HG02973 (cell line): ENCODE data around the gene RETN.
A peak's percentile ranks its signal among the peaks of the same experiment; 100 is the strongest.

Source experiments
- ATAC-seq: cut with Tn5 transposase; IDR thresholded peaks from one replicate; pipeline ENCODE4 v1.9.1; 2021; ENCODE audit warnings: moderate library complexity; ENCODE audit not compliant: unreplicated experiment

RETN gene, protein sequence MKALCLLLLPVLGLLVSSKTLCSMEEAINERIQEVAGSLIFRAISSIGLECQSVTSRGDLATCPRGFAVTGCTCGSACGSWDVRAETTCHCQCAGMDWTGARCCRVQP

DNA sequence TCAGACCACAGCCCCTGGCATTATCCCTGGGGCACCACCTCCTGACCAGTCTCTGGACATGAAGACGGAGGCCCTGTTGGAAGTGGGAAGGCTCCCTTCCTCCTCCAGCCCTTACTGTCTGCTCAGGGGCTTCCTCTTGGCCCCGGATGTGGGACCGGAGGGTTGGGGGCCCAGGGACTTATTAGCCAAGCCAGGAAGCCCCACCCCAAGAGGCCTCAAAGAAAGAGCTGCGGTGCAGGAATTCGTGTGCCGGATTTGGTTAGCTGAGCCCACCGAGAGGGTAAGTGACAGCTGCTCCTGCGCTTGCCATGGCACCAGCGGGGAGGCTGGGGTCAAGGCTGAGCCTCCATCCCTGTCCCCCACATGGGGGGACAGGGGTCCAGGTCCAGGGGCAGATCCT is at the start of gene RETN:
Gene RETN (plus strand): TSS at position 208 of the 400 bp plus-strand sequence. CDS start 278 bp downstream, outside the sequence.
- no peak for ATAC-seq

DNA sequence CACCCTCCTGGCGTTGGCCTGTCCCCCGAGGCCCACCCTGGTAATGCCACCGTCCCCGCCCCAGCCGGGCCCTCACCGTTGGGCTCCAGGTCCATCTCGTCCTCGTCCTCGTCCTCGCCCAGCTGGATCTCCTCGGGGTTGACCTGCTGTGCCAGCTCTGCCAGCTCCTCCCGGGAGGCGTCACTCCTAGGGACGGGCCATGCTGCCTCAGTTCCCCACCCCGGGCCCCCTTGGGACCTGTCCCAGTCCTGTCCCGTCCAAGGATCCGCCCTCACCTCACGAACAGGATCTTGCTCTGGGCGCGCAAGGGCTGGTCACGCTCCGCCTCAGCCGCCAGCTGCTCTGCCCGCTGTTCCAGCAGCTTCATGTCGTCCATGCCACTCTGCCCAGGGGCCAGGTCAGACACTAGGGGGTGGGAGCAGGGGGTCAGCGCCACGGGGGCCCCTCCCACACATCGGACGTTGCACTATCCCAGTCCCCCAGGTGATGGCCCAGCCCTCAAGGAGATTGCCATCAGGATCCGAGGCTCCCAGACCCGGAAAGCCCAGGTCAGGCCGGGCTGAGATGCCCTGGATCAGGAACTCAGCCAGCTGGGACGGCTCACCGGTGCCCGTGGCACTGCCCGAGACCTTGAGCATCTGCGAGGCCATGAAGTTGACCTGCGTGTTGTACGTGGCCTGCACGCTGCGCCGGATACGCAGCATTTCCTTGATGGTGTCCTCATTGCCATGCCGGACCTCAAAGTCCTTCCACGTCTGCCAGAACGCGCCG is 49.0 kb upstream of the RETN start:
- no peak for ATAC-seq

GRCh38 chr19:7620442-7621412 is 48.1 kb upstream of the RETN start:
- no peak for ATAC-seq

- no peak for ATAC-seq
Observed at GRCh38 chr19:7622933-7623685, 45.7 kb upstream of the RETN start.

DNA sequence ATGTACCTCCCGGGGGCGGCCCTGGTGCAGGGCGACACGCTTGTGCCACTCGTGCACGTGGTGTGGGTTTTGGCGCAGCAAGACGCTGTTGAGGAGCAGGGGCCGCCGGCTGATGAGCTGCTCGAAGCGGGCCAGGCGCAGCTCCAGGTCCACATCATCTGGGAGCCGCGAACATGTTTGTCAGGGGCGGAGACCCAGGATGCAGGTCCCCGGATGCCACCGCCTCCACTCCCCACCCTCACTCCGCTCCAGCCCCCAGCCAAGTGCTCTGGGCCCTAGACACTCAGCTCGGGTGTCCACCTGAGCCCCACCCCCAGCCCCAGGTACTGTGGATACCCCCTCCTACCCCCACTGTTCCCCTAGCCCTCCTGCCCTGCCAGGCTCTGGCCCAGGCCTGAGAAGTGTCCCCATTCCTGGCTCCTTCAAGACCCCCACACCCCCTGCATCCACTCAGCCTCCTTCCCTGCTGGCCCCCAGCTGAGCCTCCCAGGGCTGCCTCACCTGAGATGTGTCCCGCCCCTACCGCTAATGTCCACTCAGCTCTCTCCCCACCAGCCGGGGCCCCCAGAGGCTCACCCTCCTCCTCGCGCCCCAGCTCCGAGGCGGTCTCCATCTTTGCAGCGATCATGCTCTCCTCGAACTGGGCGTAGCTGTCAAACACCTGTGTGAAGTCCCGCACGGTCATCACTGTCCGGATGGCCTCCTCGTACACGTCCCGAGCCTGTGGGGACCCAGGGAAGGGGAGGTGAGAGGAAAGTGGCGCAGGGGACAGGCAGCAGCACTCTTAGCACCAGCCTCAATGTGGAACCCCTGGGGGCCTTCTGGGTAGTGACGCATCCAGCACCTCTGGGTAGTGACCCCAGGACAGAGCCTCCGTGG is 44.9 kb upstream of the RETN start:
- no peak for ATAC-seq

GRCh38 chr19:7624810-7625209 is 44.0 kb upstream of the RETN start:
- ATAC-seq = no peak

- ATAC-seq = no peak
Observed at GRCh38 chr19:7625763-7626372, 43.0 kb upstream of the RETN start.

- no peak for ATAC-seq
Observed at GRCh38 chr19:7627166-7627565, 41.7 kb upstream of the RETN start.

DNA sequence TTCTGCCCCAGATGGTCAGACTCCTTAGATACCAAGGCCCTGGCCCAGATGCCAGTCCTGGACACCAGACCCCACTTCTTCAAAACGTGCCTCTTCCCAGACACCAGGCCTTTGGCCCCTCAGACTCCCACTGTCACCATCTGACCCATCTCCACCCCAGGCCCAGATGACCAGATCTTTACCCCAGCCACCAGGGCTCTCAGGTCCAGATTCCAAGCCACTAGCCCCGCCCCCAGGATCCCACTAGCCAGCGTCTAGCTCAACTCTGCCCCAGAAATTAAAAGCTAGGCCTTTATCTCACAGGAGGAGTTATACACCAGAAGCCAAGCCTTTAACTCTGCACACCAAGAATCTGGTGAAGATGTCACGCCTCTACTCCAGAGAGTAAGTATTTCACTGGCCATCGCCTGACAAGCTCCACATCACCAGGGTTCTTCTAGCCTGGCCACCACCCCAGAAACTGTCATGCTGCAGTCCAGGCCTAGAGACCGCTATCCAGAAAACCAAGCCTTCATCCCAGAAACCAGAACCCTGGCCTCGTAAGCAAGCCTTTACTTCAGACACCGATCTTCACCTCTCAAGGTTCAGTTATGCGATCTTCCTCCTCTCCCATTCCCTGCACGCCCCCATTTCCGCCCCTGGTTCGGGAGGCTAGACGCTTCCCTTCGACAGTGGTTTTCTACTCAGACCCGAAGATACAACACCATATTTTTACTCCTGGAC is 40.1 kb upstream of the RETN start:
- ATAC-seq = no peak

GRCh38 chr19:7629347-7630054 is 39.3 kb upstream of the RETN start, which contains the start of the genes PET100 and XAB2:
PET100 (plus strand) TSS chr19:7629793; CDS start chr19:7629834, 41 bp downstream.
XAB2 (minus strand) TSS chr19:7629545; CDS start chr19:7629527, 18 bp downstream.
- ATAC-seq = peak; percentile 71

DNA sequence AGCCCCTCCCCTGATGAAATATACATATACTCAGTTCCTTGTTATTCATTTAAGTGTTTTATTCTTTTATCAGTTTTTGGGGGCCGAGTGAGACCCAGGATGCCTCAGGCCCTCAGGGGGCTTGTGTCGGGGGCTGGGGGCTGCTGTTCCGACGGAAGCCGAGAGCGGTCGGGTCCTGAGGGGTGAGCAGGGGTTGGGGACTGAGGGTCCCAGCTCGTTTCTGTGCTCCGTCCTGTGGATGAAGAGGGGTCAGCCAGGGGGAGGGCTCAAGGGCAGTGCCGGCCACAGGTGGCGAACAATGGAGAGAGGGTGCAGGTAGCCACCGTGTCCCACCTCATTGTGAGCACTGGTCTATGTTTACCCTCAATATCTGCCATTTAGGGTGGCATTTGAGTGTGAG is 37.3 kb upstream of the RETN start:
- no peak for ATAC-seq

DNA sequence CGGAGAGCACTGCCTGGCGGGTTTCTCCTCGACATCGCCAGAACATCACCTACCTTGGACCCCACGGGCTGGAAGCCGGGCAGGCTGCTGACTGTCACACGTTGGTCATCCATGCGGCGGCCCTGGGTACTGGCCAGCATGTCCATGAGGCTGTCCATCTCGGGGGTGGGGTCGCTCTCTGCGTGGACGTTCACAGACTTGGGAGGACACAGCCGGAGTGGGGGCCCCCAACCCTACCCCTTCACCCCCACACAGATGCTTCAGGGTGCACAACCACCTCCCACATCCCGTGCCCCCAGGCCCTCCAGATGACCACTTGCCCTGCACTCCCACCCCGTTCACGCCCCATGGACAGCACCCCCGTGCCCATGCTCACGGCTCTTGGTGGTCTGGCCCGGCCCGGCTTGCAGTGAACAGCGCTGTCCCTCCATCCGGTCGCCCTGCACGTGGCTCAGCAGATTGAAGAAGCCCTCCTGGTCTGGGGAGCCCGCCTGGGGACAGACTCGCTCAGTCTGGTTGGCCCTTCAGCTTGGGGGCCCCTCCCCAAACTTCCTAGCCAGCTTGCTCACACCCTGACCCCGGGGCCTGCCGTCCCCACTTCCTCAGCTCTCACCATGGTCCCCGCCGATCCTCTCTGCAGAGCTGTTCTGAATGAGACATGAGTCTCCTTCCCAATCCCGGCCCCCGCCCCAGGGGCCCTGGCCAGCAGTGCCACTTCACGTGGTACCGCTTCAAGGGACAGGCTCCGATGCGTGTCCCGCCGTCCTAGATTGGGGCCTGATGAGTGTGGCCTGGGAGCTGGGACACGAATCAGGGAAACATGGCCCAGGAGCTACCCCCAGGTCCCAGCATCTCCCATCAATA is 36.3 kb upstream of the RETN start:
- no peak for ATAC-seq

GRCh38 chr19:7633698-7634097 is 35.2 kb upstream of the RETN start, which contains the start of gene PCP2:
PCP2 (minus strand) TSS chr19:7633719; CDS start chr19:7633457, 262 bp downstream.
- ATAC-seq = no peak

DNA sequence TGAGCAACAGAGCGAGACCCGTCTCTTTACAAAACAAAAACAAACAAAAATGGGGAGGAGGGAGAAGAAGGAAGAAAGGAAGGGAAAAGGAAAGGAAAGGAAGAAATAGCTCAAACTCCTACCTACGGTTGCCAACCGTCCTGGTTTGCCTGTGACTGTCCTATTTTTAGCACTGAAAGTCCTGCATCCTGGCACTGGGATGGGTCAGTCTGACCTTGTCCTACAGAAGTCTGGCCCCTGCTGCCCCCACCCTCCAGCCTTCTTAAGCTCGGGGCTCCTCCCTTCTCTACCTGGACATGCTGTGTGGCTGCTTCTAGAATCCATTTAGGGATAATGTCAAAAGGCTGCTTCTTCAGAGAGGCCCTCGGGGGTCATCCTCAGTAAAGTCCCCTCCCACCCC is 33.2 kb upstream of the RETN start:
- no peak for ATAC-seq

GRCh38 chr19:7636317-7636690 is 32.5 kb upstream of the RETN start:
- ATAC-seq = no peak

- peak; percentile 49 for ATAC-seq
Observed at GRCh38 chr19:7636691-7637373, 32.0 kb upstream of the RETN start, which contains the start of gene STXBP2. STXBP2 (plus strand) TSS chr19:7637110; CDS start chr19:7637150, 40 bp downstream.
